Activated T-helper 17 cell treated with anti-CD3 and anti-CD28 coated beads, Interleukin-2, amount 50 U/mL, for 72 hours (primary cell): ENCODE measurements around the gene PCDHA8. TPM values are rescaled to one million over a fixed set of nuclear protein-coding genes. Genes with fewer than 3 reads are reported as not detected.
"Not testable (repeated sequence)": the region's sequence is repeated elsewhere in the genome, so short reads cannot be mapped to it uniquely, and the experiment has no call there.

Experiments used
- ATAC-seq: fragments of 150-1000 bp; cut with Tn5 transposase; replicated peaks from 2 replicates; pipeline ENCODE4 v1.10.0; 2021; ENCODE audit warnings: mild to moderate bottlenecking, moderate library complexity
- H3K27ac Mint-ChIP-seq: one replicate; pipeline ENCODE4 v1.8.0; 2022; ENCODE audit warnings: mixed read lengths
- H3K27me3 Mint-ChIP-seq: one replicate; pipeline ENCODE4 v1.8.0; 2022; ENCODE audit warnings: mixed read lengths
- H3K36me3 Mint-ChIP-seq: one replicate; pipeline ENCODE4 v1.8.0; 2022; ENCODE audit warnings: low read depth, mild to moderate bottlenecking, mixed read lengths
- H3K4me1 Mint-ChIP-seq: one replicate; pipeline ENCODE4 v1.8.0; 2022; ENCODE audit warnings: mixed read lengths
- H3K4me3 Mint-ChIP-seq: one replicate; pipeline ENCODE4 v1.8.0; 2022; ENCODE audit warnings: mild to moderate bottlenecking, mixed read lengths
- H3K9me3 Mint-ChIP-seq: one replicate; pipeline ENCODE4 v1.8.0; 2022; ENCODE audit warnings: mixed read lengths
- total RNA-seq, 2 donors: library from RNA; stranded (reverse); gene quantifications; one replicate each; pipeline ENCODE4 v1.2.3, GENCODE V29; 2022

Gene PCDHA8
- total RNA-seq, 2 donors from 2014 or later: not detected

DNA sequence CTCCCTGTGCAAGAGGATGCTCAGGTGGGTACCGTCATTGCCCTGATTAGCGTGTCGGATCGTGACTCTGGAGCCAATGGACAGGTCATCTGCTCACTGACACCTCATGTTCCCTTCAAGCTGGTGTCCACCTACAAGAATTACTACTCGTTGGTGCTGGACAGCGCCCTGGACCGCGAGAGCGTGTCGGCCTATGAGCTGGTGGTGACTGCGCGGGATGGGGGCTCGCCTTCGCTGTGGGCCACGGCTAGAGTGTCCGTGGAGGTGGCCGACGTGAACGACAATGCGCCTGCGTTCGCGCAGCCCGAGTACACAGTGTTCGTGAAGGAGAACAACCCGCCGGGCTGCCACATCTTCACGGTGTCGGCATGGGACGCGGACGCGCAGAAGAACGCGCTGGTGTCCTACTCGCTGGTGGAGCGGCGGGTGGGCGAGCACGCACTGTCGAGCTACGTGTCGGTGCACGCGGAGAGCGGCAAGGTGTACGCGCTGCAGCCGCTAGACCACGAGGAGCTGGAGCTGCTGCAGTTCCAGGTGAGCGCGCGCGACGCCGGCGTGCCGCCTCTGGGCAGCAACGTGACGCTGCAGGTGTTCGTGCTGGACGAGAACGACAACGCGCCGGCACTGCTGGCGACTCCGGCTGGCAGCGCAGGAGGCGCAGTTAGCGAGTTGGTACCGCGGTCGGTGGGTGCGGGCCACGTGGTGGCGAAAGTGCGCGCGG is 35.7 kb downstream of the PCDHA8 start:
- not testable (repeated sequence) for ATAC-seq, H3K36me3 Mint-ChIP-seq, H3K27ac Mint-ChIP-seq, H3K4me1 Mint-ChIP-seq, H3K4me3 Mint-ChIP-seq
- Mint-ChIP-seq H3K27me3 (peaks cover 41% of the 10 kb centered on the region), H3K9me3 (peaks cover 14% of the 10 kb centered on the region)

DNA sequence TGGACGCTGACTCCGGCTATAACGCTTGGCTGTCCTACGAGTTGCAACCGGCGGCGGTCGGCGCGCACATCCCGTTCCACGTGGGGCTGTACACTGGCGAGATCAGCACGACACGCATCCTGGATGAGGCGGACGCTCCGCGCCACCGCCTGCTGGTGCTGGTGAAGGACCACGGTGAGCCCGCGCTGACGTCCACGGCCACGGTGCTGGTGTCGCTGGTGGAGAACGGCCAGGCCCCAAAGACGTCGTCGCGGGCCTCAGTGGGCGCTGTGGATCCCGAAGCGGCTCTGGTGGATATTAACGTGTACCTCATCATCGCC is 36.2 kb downstream of the PCDHA8 start:
- Mint-ChIP-seq H3K4me1 (no peaks in the 10 kb centered on the region), H3K27ac (no peak overlapping the region), H3K4me3 (no peak overlapping the region), H3K27me3 (peaks cover 43% of the 10 kb centered on the region), H3K36me3 (no peaks in the 10 kb centered on the region), H3K9me3 (peaks cover 14% of the 10 kb centered on the region)
- ATAC-seq: no peak

GRCh38 chr5:140881889-140882590 is 41.1 kb downstream of the PCDHA8 start, which contains the start of gene PCDHA13:
PCDHA13 (plus strand) TSS chr5:140882124; CDS start chr5:140882269, 145 bp downstream.
- H3K36me3 Mint-ChIP-seq: no peaks in the 10 kb centered on the region
- H3K27me3 Mint-ChIP-seq: peaks cover 24% of the 10 kb centered on the region
- ATAC-seq: no peak
- H3K4me3 Mint-ChIP-seq: no peak within 1 kb of the TSS
- no peaks in the 10 kb centered on the region for H3K4me1 Mint-ChIP-seq
- H3K27ac Mint-ChIP-seq: no peak within 1 kb of the TSS
- H3K9me3 Mint-ChIP-seq: peaks cover 16% of the 10 kb centered on the region

DNA sequence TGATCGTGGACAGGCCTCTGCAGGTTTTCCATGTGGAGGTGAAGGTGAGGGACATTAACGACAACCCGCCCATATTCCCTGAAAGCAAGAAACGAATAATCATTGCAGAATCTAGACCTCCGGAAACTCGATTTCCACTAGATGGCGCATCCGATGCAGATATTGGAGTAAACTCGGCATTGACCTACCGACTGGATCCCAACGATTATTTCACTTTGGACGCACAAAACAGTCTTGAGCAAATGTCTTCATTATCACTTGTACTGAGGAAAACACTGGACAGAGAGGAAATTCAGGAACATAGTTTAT is 41.6 kb downstream of the PCDHA8 start:
- peaks cover 26% of the 10 kb centered on the region for H3K27me3 Mint-ChIP-seq
- no peaks in the 10 kb centered on the region for H3K4me1 Mint-ChIP-seq
- H3K9me3 Mint-ChIP-seq: peaks cover 16% of the 10 kb centered on the region
- H3K4me3 Mint-ChIP-seq: no peak overlapping the region
- H3K36me3 Mint-ChIP-seq: no peaks in the 10 kb centered on the region
- no peak overlapping the region for H3K27ac Mint-ChIP-seq
- ATAC-seq: no peak

DNA sequence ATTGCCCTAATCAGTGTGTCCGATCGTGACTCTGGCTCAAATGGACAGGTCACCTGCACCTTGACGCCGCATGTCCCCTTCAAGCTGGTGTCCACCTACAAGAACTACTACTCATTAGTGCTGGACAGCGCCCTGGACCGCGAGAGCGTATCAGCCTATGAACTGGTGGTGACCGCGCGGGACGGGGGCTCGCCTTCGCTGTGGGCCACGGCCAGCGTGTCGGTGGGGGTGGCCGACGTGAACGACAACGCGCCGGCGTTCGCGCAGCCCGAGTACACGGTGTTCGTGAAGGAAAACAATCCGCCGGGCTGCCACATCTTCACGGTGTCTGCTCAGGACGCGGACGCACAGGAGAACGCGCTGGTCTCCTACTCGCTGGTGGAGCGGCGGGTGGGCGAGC is 42.4 kb downstream of the PCDHA8 start:
- Mint-ChIP-seq H3K27me3 (peaks cover 27% of the 10 kb centered on the region), H3K9me3 (peaks cover 16% of the 10 kb centered on the region), H3K27ac (no peak overlapping the region), H3K4me1 (no peaks in the 10 kb centered on the region), H3K36me3 (no peaks in the 10 kb centered on the region), H3K4me3 (no peak overlapping the region)
- ATAC-seq: no peak

- Mint-ChIP-seq H3K27ac (no peak overlapping the region), H3K36me3 (no peaks in the 10 kb centered on the region), H3K9me3 (peaks cover 11% of the 10 kb centered on the region), H3K4me1 (no peaks in the 10 kb centered on the region), H3K4me3 (no peak overlapping the region), H3K27me3 (peaks cover 22% of the 10 kb centered on the region)
- ATAC-seq: no peak
Observed at GRCh38 chr5:140883927-140884697, 43.1 kb downstream of the PCDHA8 start.

Other genes with a start within 250 kb of the PCDHA8 start
- under 1 TPM; 0.32 to 0.39 TPM for gene CD14, start 208.0 kb upstream of the PCDHA8 start, total RNA-seq
- gene TMCO6, start 201.7 kb upstream of the PCDHA8 start, total RNA-seq: 10 to 100 TPM; 22.9 to 30.6 TPM
- 10 to 100 TPM; 48.1 to 63.9 TPM for gene NDUFA2, start 193.6 kb upstream of the PCDHA8 start, total RNA-seq
- gene IK, start 193.4 kb upstream of the PCDHA8 start, total RNA-seq: 10 to 100 TPM; 76.9 to 85.8 TPM
- gene WDR55, start 176.3 kb upstream of the PCDHA8 start, total RNA-seq: 10 to 100 TPM; 38.8 TPM
- 1 to 10 TPM; 3.0 to 3.4 TPM for gene DND1, start 167.6 kb upstream of the PCDHA8 start, total RNA-seq
- gene HARS1, start 149.8 kb upstream of the PCDHA8 start, total RNA-seq: 100 to 1,000 TPM in 1 of 2 donors, 10 to 100 TPM in 1; 82.2 to 103 TPM
- 10 to 100 TPM; 24.7 to 30.2 TPM for gene HARS2, start 149.7 kb upstream of the PCDHA8 start, total RNA-seq
- 10 to 100 TPM; 47.5 to 58.0 TPM for gene ZMAT2, start 140.7 kb upstream of the PCDHA8 start, total RNA-seq
- not detected for gene PCDHA1, start 55.0 kb upstream of the PCDHA8 start, total RNA-seq
- gene PCDHA2, start 46.3 kb upstream of the PCDHA8 start, total RNA-seq: not detected
- gene PCDHA3, start 40.1 kb upstream of the PCDHA8 start, total RNA-seq: not detected
- not detected for gene PCDHA4, start 34.1 kb upstream of the PCDHA8 start, total RNA-seq
- gene PCDHA5, start 19.6 kb upstream of the PCDHA8 start, total RNA-seq: not detected
- gene PCDHA6, start 13.2 kb upstream of the PCDHA8 start, total RNA-seq: not detected
- gene PCDHA7, start 6.9 kb upstream of the PCDHA8 start, total RNA-seq: not detected
- gene PCDHA9, start 7.2 kb downstream of the PCDHA8 start, total RNA-seq: not detected
- gene PCDHA10, start 14.7 kb downstream of the PCDHA8 start, total RNA-seq: not detected
- not detected for gene PCDHA11, start 27.8 kb downstream of the PCDHA8 start, total RNA-seq
- gene PCDHA12, start 34.1 kb downstream of the PCDHA8 start, total RNA-seq: not detected
- not detected for gene PCDHA13, start 40.9 kb downstream of the PCDHA8 start, total RNA-seq
- not detected for gene PCDHAC1, start 85.1 kb downstream of the PCDHA8 start, total RNA-seq
- gene PCDHAC2, start 125.3 kb downstream of the PCDHA8 start, total RNA-seq: not detected
- not detected for gene PCDHB1, start 210.2 kb downstream of the PCDHA8 start, total RNA-seq